Measurements from ENCODE around the gene PITPNC1. TPM values are rescaled to one million over a fixed set of nuclear protein-coding genes. Genes with fewer than 3 reads are reported as not detected.

The PITPNC1 gene
- total RNA-seq, 1 donor from 2014 or later = 8.1 TPM

- Histone ChIP-seq H3K27me3 (no peaks in the 10 kb centered on the region), H3K4me1 (peaks cover 26% of the 10 kb centered on the region), H3K36me3 (no peaks in the 10 kb centered on the region), H3K9me3 (no peaks in the 10 kb centered on the region), H3K27ac (no peak overlapping the region), H3K4me3 (no peak overlapping the region)
- TF ChIP-seq CTCF (IDR thresholded peaks at IDR 0.05) (no peak), POLR2AphosphoS5 (IDR thresholded peaks at IDR 0.05; ENCODE audit: insufficient read depth in 1 of 2, low read depth in 1 of 2) (no peak), POLR2A (IDR thresholded peaks at IDR 0.05) (no peak)
- intact Hi-C loops (cut with DNase I) = loop anchor here (10.0 kb wide), 1 partner anchor 53 kb away; no protein-coding TSS in a partner anchor
- no peak for DNase-seq (ENCODE audit: extremely low spot score in 2 of 2)
Measured at GRCh38 chr17:67411397-67411796, 34.3 kb downstream of the PITPNC1 start.

- Histone ChIP-seq H3K9me3 (no peaks in the 10 kb centered on the region), H3K36me3 (no peaks in the 10 kb centered on the region), H3K4me1 (peaks cover 26% of the 10 kb centered on the region), H3K27me3 (no peaks in the 10 kb centered on the region), H3K27ac (no peak overlapping the region), H3K4me3 (no peak overlapping the region)
- no peak for DNase-seq (ENCODE audit: extremely low spot score in 2 of 2)
- TF ChIP-seq POLR2A (IDR thresholded peaks at IDR 0.05) = no peak
- TF ChIP-seq CTCF (IDR thresholded peaks at IDR 0.05) = no peak
- no peak for TF ChIP-seq POLR2AphosphoS5 (IDR thresholded peaks at IDR 0.05; ENCODE audit: insufficient read depth in 1 of 2, low read depth in 1 of 2)
- intact Hi-C loops (cut with DNase I) = loop anchor here (10.0 kb wide), 1 partner anchor 53 kb away; no protein-coding TSS in a partner anchor
Measured at GRCh38 chr17:67412032-67412431, 35.0 kb downstream of the PITPNC1 start.

- H3K27me3 ChIP-seq = no peaks in the 10 kb centered on the region
- intact Hi-C loops (cut with DNase I) = loop anchor here (10.0 kb wide), 1 partner anchor 52 kb away; no protein-coding TSS in a partner anchor
- DNase-seq (ENCODE audit: extremely low spot score in 2 of 2) = no peak
- H3K36me3 ChIP-seq = no peaks in the 10 kb centered on the region
- H3K4me3 ChIP-seq = no peak overlapping the region
- H3K9me3 ChIP-seq = no peaks in the 10 kb centered on the region
- H3K4me1 ChIP-seq = peaks cover 26% of the 10 kb centered on the region
- H3K27ac ChIP-seq = no peak overlapping the region
- TF ChIP-seq POLR2A (IDR thresholded peaks at IDR 0.05) (no peak), POLR2AphosphoS5 (IDR thresholded peaks at IDR 0.05; ENCODE audit: insufficient read depth in 1 of 2, low read depth in 1 of 2) (no peak), CTCF (IDR thresholded peaks at IDR 0.05) (no peak)
Measured at GRCh38 chr17:67412941-67413340, 35.9 kb downstream of the PITPNC1 start.

GRCh38 chr17:67413388-67413787 is 36.3 kb downstream of the PITPNC1 start:
- Histone ChIP-seq H3K36me3 (no peaks in the 10 kb centered on the region), H3K27me3 (no peaks in the 10 kb centered on the region), H3K4me1 (peaks cover 26% of the 10 kb centered on the region), H3K9me3 (no peaks in the 10 kb centered on the region), H3K4me3 (no peak overlapping the region), H3K27ac (no peak overlapping the region)
- intact Hi-C loops (cut with DNase I) = loop anchor here (10.0 kb wide), 1 partner anchor 51 kb away; no protein-coding TSS in a partner anchor
- TF ChIP-seq POLR2AphosphoS5 (IDR thresholded peaks at IDR 0.05; ENCODE audit: insufficient read depth in 1 of 2, low read depth in 1 of 2) = no peak
- no peak for TF ChIP-seq POLR2A (IDR thresholded peaks at IDR 0.05)
- no peak for TF ChIP-seq CTCF (IDR thresholded peaks at IDR 0.05)
- no peak for DNase-seq (ENCODE audit: extremely low spot score in 2 of 2)

GRCh38 chr17:67414130-67414529 is 37.0 kb downstream of the PITPNC1 start:
- intact Hi-C loops (cut with DNase I) = loop anchor here (10.0 kb wide), 1 partner anchor 51 kb away; no protein-coding TSS in a partner anchor
- H3K9me3 ChIP-seq = no peaks in the 10 kb centered on the region
- peaks cover 26% of the 10 kb centered on the region for H3K4me1 ChIP-seq
- no peak for DNase-seq (ENCODE audit: extremely low spot score in 2 of 2)
- TF ChIP-seq CTCF (IDR thresholded peaks at IDR 0.05) (no peak), POLR2A (IDR thresholded peaks at IDR 0.05) (no peak), POLR2AphosphoS5 (IDR thresholded peaks at IDR 0.05; ENCODE audit: insufficient read depth in 1 of 2, low read depth in 1 of 2) (no peak)
- no peak overlapping the region for H3K4me3 ChIP-seq
- no peaks in the 10 kb centered on the region for H3K27me3 ChIP-seq
- no peak overlapping the region for H3K27ac ChIP-seq
- H3K36me3 ChIP-seq = no peaks in the 10 kb centered on the region
